ENCODE measurements around the gene TMEM33. TPM values are rescaled to one million over a fixed set of nuclear protein-coding genes. Genes with fewer than 3 reads are reported as not detected.

TMEM33 gene
- polyA plus RNA-seq, 2 of the 4 experiments (the other 2 are of a cell fraction), result 29.0 to 73.4 TPM

GRCh38 chr4:41940834-41941233, 5.6 kb downstream of the TMEM33 start:
- no peak for FAIRE-seq
- CTCF ChIA-PET, result no interaction called here
- no peak overlapping the region for H3K4me2 ChIP-seq
- no peak overlapping the region for H3K4me3 ChIP-seq
- no peak for ATAC-seq
- H3K27ac ChIP-seq, result no peak overlapping the region
- POLR2A ChIA-PET, result no interaction called here
- TF ChIP-seq ZSCAN20 (CRISPR knock-in tag; IDR thresholded peaks at IDR 0.05), result no peak
- no peak for TF ChIP-seq RAD21 (conservative IDR thresholded peaks at IDR 0.05 in 1 of 2, IDR thresholded peaks at IDR 0.05 in 1 of 2)
- TF ChIP-seq CBX2 (IDR thresholded peaks at IDR 0.05; ENCODE audit: borderline replicate concordance, low read depth), result no peak
- TF ChIP-seq BCL3 (IDR thresholded peaks at IDR 0.05), result no peak
- no peak for TF ChIP-seq TP53 (CRISPR knock-in tag; IDR thresholded peaks at IDR 0.05)
- no peak for TF ChIP-seq FOXS1 (CRISPR knock-in tag; IDR thresholded peaks at IDR 0.05)
- no peak for TF ChIP-seq CHD4 (IDR thresholded peaks at IDR 0.05; ENCODE audit: borderline replicate concordance)
- no peak for TF ChIP-seq BHLHE40 (IDR thresholded peaks at IDR 0.05; ENCODE audit: low read depth, low read length)
- TF ChIP-seq KDM1A (IDR thresholded peaks at IDR 0.05; ENCODE audit: low read depth), result no peak
- TF ChIP-seq HOXB5 (CRISPR knock-in tag; IDR thresholded peaks at IDR 0.05), result no peak
- TF ChIP-seq FOSB (CRISPR knock-in tag; IDR thresholded peaks at IDR 0.05), result no peak
- TF ChIP-seq PHF8 (IDR thresholded peaks at IDR 0.05; ENCODE audit: borderline replicate concordance, low read depth), result no peak
- no peaks in the 10 kb centered on the region for H3K9me3 ChIP-seq
- peaks cover 31% of the 10 kb centered on the region; the same call in 2 of the 3 replicates for H3K4me1 ChIP-seq
- no peak for DNase-seq (ENCODE audit: low read depth in 1 of 2, low spot score in 1 of 2)

DNA sequence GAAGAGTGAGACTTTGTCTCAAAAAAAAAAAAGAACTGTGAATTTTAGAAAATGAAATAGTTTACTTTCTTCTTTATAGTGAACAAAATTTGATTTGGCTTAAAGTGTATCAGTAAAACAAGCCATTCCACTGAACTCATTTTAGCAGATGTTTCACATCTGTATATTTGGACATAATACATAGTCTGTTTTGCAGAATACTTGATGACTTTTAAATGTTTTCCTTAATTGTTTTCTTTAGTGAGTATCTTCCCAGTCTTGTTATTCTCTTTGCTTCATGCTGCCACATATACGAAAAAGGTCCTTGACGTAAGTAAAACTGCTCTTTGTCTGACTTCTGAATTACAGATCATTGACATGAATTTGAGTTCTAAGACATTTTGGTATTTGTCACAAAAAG, 8.3 kb downstream of the TMEM33 start:
- Histone ChIP-seq H3K27ac (no peak overlapping the region), H3K4me2 (no peak overlapping the region), H3K4me3 (no peak overlapping the region), H3K9me3 (no peaks in the 10 kb centered on the region), H3K4me1 (peaks cover 6% of the 10 kb centered on the region; the same call in 2 of the 3 replicates)
- no peak for ATAC-seq
- POLR2A ChIA-PET, result no interaction called here
- no peak for DNase-seq (ENCODE audit: low read depth in 1 of 2, low spot score in 1 of 2)
- CTCF ChIA-PET, result no interaction called here
- FAIRE-seq, result no peak
- WGBS (ENCODE audit: missing lambda C conversion rate), result 90% methylated on average over 2 of the region's 2 CpGs
- TF ChIP-seq RFX5 (IDR thresholded peaks at IDR 0.05), result no peak
- TF ChIP-seq, protein P1, sequence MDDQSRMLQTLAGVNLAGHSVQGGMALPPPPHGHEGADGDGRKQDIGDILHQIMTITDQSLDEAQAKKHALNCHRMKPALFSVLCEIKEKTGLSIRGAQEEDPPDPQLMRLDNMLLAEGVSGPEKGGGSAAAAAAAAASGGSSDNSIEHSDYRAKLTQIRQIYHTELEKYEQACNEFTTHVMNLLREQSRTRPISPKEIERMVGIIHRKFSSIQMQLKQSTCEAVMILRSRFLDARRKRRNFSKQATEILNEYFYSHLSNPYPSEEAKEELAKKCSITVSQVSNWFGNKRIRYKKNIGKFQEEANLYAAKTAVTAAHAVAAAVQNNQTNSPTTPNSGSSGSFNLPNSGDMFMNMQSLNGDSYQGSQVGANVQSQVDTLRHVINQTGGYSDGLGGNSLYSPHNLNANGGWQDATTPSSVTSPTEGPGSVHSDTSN (IDR thresholded peaks at IDR 0.05), result no peak
- TF ChIP-seq NPAS2 (CRISPR knock-in tag; IDR thresholded peaks at IDR 0.05; ENCODE audit: borderline replicate concordance), result no peak
- TF ChIP-seq HOXB5 (CRISPR knock-in tag; IDR thresholded peaks at IDR 0.05), result no peak
- no peak for TF ChIP-seq MAZ (IDR thresholded peaks at IDR 0.05; ENCODE audit: borderline replicate concordance, low read depth, low read length)
- TF ChIP-seq JUNB (IDR thresholded peaks at IDR 0.05), result no peak
- no peak for TF ChIP-seq SREBF2 (IDR thresholded peaks at IDR 0.05)
- TF ChIP-seq HDAC2 (IDR thresholded peaks at IDR 0.05), result no peak
- no peak for TF ChIP-seq MAFK (IDR thresholded peaks at IDR 0.05; ENCODE audit: partially characterized antibody)
- TF ChIP-seq TFCP2L1 (CRISPR knock-in tag; IDR thresholded peaks at IDR 0.05), result no peak
- TF ChIP-seq CHD4 (IDR thresholded peaks at IDR 0.05; ENCODE audit: borderline replicate concordance), result no peak

GRCh38 chr4:41944089-41944488, 8.9 kb downstream of the TMEM33 start:
- Histone ChIP-seq H3K4me3 (no peak overlapping the region), H3K27ac (no peak overlapping the region), H3K9me3 (no peaks in the 10 kb centered on the region), H3K4me2 (no peak overlapping the region), H3K4me1 (peaks cover under 1% of the 10 kb centered on the region; the same call in 1 of the 3 replicates)
- DNase-seq (ENCODE audit: low read depth in 1 of 2, low spot score in 1 of 2), result no peak
- ChIA-PET CTCF (no interaction called here), POLR2A (no interaction called here)
- no peak for FAIRE-seq
- TF ChIP-seq, protein P2, sequence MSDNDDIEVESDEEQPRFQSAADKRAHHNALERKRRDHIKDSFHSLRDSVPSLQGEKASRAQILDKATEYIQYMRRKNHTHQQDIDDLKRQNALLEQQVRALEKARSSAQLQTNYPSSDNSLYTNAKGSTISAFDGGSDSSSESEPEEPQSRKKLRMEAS (IDR thresholded peaks at IDR 0.05), result no peak
- TF ChIP-seq HOXB5 (CRISPR knock-in tag; IDR thresholded peaks at IDR 0.05) (no peak), FOSB (CRISPR knock-in tag; IDR thresholded peaks at IDR 0.05) (no peak), EP300 (IDR thresholded peaks at IDR 0.05) (no peak), ZSCAN20 (CRISPR knock-in tag; IDR thresholded peaks at IDR 0.05) (no peak), GATA3 (IDR thresholded peaks at IDR 0.05; ENCODE audit: borderline replicate concordance) (no peak), FOXS1 (CRISPR knock-in tag; IDR thresholded peaks at IDR 0.05) (no peak), NR3C1 (IDR thresholded peaks at IDR 0.05) (no peak), RNF2 (IDR thresholded peaks at IDR 0.05; ENCODE audit: borderline replicate concordance, low read depth) (no peak), BHLHE40 (IDR thresholded peaks at IDR 0.05; ENCODE audit: low read depth, low read length) (no peak), SMC3 (IDR thresholded peaks at IDR 0.05) (no peak), TP53 (CRISPR knock-in tag; IDR thresholded peaks at IDR 0.05) (no peak), HOXB13 (CRISPR knock-in tag; IDR thresholded peaks at IDR 0.05; ENCODE audit: low read depth) (no peak), ZC3H11A (IDR thresholded peaks at IDR 0.05) (no peak), POLR2AphosphoS2 (conservative IDR thresholded peaks at IDR 0.05; ENCODE audit: low read length) (no peak), MYC (IDR thresholded peaks at IDR 0.05; ENCODE audit: borderline replicate concordance, low read length) (no peak), HOXA7 (CRISPR knock-in tag; IDR thresholded peaks at IDR 0.05) (no peak), CEBPB (IDR thresholded peaks at IDR 0.05) (no peak)
- TF ChIP-seq, protein P1 (IDR thresholded peaks at IDR 0.05), result no peak
- TF ChIP-seq, protein P3, sequence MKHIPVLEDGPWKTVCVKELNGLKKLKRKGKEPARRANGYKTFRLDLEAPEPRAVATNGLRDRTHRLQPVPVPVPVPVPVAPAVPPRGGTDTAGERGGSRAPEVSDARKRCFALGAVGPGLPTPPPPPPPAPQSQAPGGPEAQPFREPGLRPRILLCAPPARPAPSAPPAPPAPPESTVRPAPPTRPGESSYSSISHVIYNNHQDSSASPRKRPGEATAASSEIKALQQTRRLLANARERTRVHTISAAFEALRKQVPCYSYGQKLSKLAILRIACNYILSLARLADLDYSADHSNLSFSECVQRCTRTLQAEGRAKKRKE (CRISPR knock-in tag; IDR thresholded peaks at IDR 0.05; ENCODE audit: low read depth), result no peak
- ATAC-seq, result no peak
